ENCODE measurements around the gene RNF7.

The RNF7 gene

DNA sequence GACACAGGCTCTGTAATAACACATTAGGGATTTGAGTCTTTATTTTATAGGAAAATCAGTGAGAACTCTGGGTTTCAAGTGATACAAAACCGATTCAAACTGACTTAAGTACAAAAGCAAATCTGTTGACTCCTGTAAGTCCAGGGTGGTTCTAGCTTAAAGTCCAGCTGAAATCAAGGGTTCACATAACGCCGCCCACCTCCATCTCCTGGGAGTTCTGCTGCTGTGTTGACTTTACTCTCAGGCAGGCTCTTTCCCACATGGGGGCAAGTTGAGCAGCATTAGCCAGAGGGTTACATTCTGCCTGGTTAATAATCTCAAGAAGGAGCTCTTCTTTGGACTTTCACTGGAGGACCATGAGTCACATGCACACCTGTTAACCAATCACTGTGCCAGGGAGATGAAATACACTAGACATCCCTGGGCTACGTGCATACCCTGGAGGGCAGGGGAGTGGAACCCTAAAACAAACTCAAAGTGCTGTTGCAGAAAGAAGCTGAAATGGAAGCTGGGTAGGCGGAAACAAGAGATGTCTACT is 9.7 kb upstream of the RNF7 start:
- TF ChIP-seq, protein P1, sequence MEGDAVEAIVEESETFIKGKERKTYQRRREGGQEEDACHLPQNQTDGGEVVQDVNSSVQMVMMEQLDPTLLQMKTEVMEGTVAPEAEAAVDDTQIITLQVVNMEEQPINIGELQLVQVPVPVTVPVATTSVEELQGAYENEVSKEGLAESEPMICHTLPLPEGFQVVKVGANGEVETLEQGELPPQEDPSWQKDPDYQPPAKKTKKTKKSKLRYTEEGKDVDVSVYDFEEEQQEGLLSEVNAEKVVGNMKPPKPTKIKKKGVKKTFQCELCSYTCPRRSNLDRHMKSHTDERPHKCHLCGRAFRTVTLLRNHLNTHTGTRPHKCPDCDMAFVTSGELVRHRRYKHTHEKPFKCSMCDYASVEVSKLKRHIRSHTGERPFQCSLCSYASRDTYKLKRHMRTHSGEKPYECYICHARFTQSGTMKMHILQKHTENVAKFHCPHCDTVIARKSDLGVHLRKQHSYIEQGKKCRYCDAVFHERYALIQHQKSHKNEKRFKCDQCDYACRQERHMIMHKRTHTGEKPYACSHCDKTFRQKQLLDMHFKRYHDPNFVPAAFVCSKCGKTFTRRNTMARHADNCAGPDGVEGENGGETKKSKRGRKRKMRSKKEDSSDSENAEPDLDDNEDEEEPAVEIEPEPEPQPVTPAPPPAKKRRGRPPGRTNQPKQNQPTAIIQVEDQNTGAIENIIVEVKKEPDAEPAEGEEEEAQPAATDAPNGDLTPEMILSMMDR (IDR thresholded peaks at IDR 0.05; ENCODE audit: insufficient read depth, low read length, missing control alignments) = no peak
- POLR2A ChIA-PET = no interaction called here
- H3K4me3 ChIP-seq (ENCODE audit: low read depth, low read length) = no peak overlapping the region
- no peak for DNase-seq (ENCODE audit: low read depth, low spot score)
- CTCF ChIA-PET = interaction anchor here (1.9 kb wide), 1 partner anchor 10 kb away, joined by 11 read pairs; the partner anchor contains the start of gene RNF7

DNA sequence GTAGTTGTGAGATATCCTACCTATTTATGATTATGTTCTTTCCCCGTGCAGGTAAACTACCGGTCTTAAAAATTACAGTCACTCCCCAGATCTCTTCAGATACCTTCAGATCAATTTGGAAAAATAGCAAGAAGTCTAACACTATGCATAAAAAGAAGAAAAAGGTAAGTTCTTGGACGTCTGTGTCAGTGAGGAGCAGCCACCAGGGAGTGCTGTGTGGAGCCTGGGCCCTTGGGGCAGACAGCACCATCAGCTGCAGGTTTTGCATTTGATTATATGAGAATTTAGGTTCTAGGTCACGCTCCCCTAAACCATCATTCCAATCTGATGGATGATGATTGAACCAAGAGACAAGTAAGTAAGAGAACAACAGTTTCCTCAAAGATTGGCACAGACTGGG is 8.9 kb upstream of the RNF7 start:
- no peak for DNase-seq (ENCODE audit: low read depth, low spot score)
- ChIA-PET POLR2A (no interaction called here), CTCF (interaction anchor here (1.9 kb wide), 1 partner anchor 9 kb away, joined by 11 read pairs; the partner anchor contains the start of gene RNF7)
- no peak overlapping the region for H3K4me3 ChIP-seq (ENCODE audit: low read depth, low read length)
- TF ChIP-seq, protein P1 (IDR thresholded peaks at IDR 0.05; ENCODE audit: insufficient read depth, low read length, missing control alignments) = no peak

DNA sequence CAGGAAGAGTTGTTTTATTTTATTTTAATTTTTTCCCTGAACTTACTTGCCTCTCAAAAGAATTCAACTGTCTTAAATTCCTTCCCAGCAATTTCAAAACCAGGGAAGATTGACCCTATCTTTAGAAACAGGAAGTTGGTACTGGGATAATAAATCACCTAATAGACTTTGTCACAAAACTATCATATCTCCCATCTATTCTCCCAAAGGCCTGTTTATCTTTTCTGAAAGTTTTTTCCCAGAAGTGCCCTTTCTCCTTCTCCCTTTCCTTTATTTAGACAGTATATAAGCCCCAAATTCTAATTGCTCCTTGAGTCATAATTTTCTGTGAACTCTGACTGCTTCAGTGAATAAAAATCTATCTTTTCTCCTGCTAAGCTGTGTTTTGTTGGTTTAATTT is 2.9 kb upstream of the RNF7 start:
- DNase-seq (ENCODE audit: low read depth, low spot score) = no peak
- TF ChIP-seq, protein P1 (IDR thresholded peaks at IDR 0.05; ENCODE audit: insufficient read depth, low read length, missing control alignments) = no peak
- ChIA-PET POLR2A (no interaction called here), CTCF (interaction anchor here (1.3 to 2.0 kb wide), 2 partner anchors 18 to 178 kb away, joined by 3 to 5 read pairs; no protein-coding TSS in a partner anchor)
- H3K4me3 ChIP-seq (ENCODE audit: low read depth, low read length) = no peak overlapping the region

DNA sequence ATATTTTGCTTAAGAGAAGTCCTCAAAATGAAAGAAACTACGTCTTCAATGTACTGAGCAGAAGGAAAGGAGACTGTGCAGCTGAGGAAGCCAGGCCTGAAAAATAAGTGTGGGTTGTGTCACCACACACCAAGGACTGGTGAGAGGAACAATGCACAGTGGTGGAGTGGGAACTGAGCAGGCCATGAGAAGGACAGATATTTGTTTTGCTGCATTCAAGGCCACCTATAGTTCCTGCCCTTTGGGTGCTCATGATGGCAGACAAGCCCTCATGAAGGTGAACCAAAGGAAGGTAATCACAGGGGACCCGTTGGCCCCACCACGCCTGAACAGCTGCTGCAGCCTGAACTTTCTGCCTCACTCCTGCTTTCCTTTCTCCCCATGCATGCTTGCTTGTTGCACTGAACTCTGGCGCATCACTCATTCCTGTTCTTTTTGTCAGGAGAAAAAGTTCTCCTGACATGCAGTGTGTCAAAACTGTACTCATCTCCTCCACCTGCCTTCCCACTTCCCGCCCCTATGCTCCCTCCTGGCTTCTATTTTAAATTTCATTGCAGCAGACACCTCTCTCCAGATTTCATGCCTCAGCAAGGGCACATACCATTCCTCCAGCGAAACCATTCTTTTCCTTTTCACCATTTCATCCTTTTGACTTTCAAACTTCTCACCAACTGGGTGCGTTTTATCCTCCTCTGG is 2.2 kb upstream of the RNF7 start:
- no peak overlapping the region for H3K4me3 ChIP-seq (ENCODE audit: low read depth, low read length)
- DNase-seq (ENCODE audit: low read depth, low spot score) = no peak
- POLR2A ChIA-PET = no interaction called here
- CTCF ChIA-PET = interaction anchor here (2.0 to 5.2 kb wide), 2 partner anchors 141 to 177 kb away, joined by 5 to 50 read pairs; partner anchors contain the start of gene ATP1B3
- TF ChIP-seq, protein P1 (IDR thresholded peaks at IDR 0.05; ENCODE audit: insufficient read depth, low read length, missing control alignments) = no peak

DNA sequence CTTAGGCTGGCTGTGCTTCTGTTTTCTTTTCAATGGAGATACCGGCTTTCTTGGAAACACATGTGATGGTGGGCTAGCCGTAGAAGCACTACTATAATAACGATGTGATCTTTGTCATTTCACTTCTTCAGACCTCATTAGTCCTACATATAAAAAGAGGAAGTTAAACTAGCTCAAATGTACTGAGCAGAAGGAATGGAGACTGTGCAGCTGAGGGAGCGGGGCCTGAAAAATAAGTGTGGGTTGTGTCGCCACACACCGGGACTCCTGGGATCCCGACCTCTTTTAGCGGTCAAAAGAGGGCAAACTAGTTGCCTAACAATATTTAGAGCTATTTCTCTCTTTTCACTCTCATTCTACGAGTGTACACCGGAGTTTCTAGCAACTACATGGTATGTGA is 1.0 kb upstream of the RNF7 start:
- TF ChIP-seq, protein P1 (IDR thresholded peaks at IDR 0.05; ENCODE audit: insufficient read depth, low read length, missing control alignments) = no peak
- no peak for DNase-seq (ENCODE audit: low read depth, low spot score)
- ChIA-PET CTCF (interaction anchor here (1.0 to 5.2 kb wide), 4 partner anchors 21 to 162 kb away, joined by 3 to 50 read pairs (median 9); partner anchors contain the start of gene ATP1B3), POLR2A (interaction anchor here (0.6 kb wide), 1 partner anchor 111 kb away, joined by 3 read pairs; no protein-coding TSS in a partner anchor)
- no peak overlapping the region for H3K4me3 ChIP-seq (ENCODE audit: low read depth, low read length)

DNA sequence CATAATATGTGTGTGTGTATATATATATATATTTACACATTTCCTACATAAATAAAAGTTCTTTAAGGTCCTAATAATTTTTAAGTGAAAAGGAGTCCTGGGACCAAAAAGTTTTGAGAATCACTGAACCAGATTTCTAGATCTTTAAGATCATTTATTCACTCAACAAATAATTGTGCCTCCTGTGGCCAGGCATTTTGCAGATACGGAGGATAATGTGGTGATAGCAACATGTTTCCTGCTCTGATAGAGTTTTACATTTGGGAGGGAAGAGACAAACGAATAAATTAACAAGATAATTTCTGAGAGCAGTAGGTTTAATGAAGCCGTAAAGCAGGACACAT is 448 bp upstream of the RNF7 start:
- TF ChIP-seq, protein P1 (IDR thresholded peaks at IDR 0.05; ENCODE audit: insufficient read depth, low read length, missing control alignments) = no peak
- ChIA-PET POLR2A (interaction anchor here (0.6 to 1.6 kb wide), 3 partner anchors 112 to 139 kb away, joined by 3 to 7 read pairs (median 3); partner anchors contain the start of gene ATP1B3), CTCF (interaction anchor here (0.7 to 5.2 kb wide), 21 partner anchors 9 to 260 kb away, joined by 3 to 50 read pairs (median 5); partner anchors contain the start of gene ATP1B3)
- peak overlapping the region; percentile 42 for H3K4me3 ChIP-seq (ENCODE audit: low read depth, low read length)
- no peak for DNase-seq (ENCODE audit: low read depth, low spot score)
